IPS-11a (cell line): Measurements from ENCODE around the gene OVAAL.
"Not testable (repeated sequence)": the region's sequence is repeated elsewhere in the genome, so short reads cannot be mapped to it uniquely, and the experiment has no call there.

Source experiments
- H3K4me3 ChIP-seq: one replicate; pipeline ENCODE4 v1.5.1; 2013; ENCODE audit warnings: low read depth, low read length, control low read depth

OVAAL gene

GRCh38 chr1:180540697-180541594 lies 17.8 kb upstream of the OVAAL start:
- H3K4me3 ChIP-seq = no peak overlapping the region

- H3K4me3 ChIP-seq = no peak overlapping the region
Measured at GRCh38 chr1:180542113-180542837, 16.5 kb upstream of the OVAAL start.

GRCh38 chr1:180542838-180543145 lies 16.0 kb upstream of the OVAAL start:
- no peak overlapping the region for H3K4me3 ChIP-seq

- no peak overlapping the region for H3K4me3 ChIP-seq
Measured at GRCh38 chr1:180544050-180544449, 14.7 kb upstream of the OVAAL start.

- H3K4me3 ChIP-seq = no peak overlapping the region
Measured at GRCh38 chr1:180545991-180546390, 12.8 kb upstream of the OVAAL start.

- no peak overlapping the region for H3K4me3 ChIP-seq
Measured at GRCh38 chr1:180548686-180549317, 10.0 kb upstream of the OVAAL start.

GRCh38 chr1:180549770-180550169 lies 9.0 kb upstream of the OVAAL start:
- H3K4me3 ChIP-seq = not testable (repeated sequence)

- H3K4me3 ChIP-seq = no peak overlapping the region
Measured at GRCh38 chr1:180550241-180550640, 8.5 kb upstream of the OVAAL start.

GRCh38 chr1:180551997-180552396 lies 6.8 kb upstream of the OVAAL start:
- no peak overlapping the region for H3K4me3 ChIP-seq

GRCh38 chr1:180553046-180553445 lies 5.7 kb upstream of the OVAAL start:
- not testable (repeated sequence) for H3K4me3 ChIP-seq

- no peak overlapping the region for H3K4me3 ChIP-seq
Measured at GRCh38 chr1:180555411-180555810, 3.4 kb upstream of the OVAAL start.

- no peak overlapping the region for H3K4me3 ChIP-seq
Measured at GRCh38 chr1:180560200-180560867, 1.6 kb downstream of the OVAAL start.

GRCh38 chr1:180560868-180561600 lies 2.3 kb downstream of the OVAAL start:
- H3K4me3 ChIP-seq = no peak overlapping the region

GRCh38 chr1:180562640-180563025 lies 3.9 kb downstream of the OVAAL start:
- no peak overlapping the region for H3K4me3 ChIP-seq

GRCh38 chr1:180563026-180563827 lies 4.5 kb downstream of the OVAAL start:
- H3K4me3 ChIP-seq = no peak overlapping the region

- H3K4me3 ChIP-seq = no peak overlapping the region
Measured at GRCh38 chr1:180565121-180565871, 6.5 kb downstream of the OVAAL start.

GRCh38 chr1:180566026-180566425 lies 7.3 kb downstream of the OVAAL start:
- H3K4me3 ChIP-seq = no peak overlapping the region

GRCh38 chr1:180566495-180566894 lies 7.7 kb downstream of the OVAAL start:
- no peak overlapping the region for H3K4me3 ChIP-seq

GRCh38 chr1:180567654-180568053 lies 8.9 kb downstream of the OVAAL start:
- H3K4me3 ChIP-seq = no peak overlapping the region
